AG04450 (cell line): Measurements from ENCODE around the gene PXDN. TPM values are rescaled to one million over a fixed set of nuclear protein-coding genes. Genes with fewer than 3 reads are reported as not detected.
"Not testable (repeated sequence)": the region's sequence is repeated elsewhere in the genome, so short reads cannot be mapped to it uniquely, and the experiment has no call there.

Source experiments
- CTCF ChIA-PET: fragments of 300-600, 350-600 bp; formaldehyde crosslinking; extraction: SDS; loops from one replicate; lab custom pipeline; 2022; ENCODE audit warnings: antibody characterized with exemption, inconsistent platforms; lab: Charles Lee
- POLR2A ChIA-PET: fragments of 350-600 bp; formaldehyde crosslinking; extraction: SDS; loops from one replicate; lab custom pipeline; 2021; ENCODE audit warnings: antibody characterized with exemption, inconsistent platforms; lab: Yijun Ruan, JAX
- DNase-seq: peaks from one replicate; pipeline ENCODE4 v3.0.0-alpha.2; 2011; ENCODE audit warnings: low read depth, low spot score
- H3K27ac ChIP-seq: one replicate; pipeline ENCODE4 v1.5.1; 2012; ENCODE audit warnings: low read depth, low read length, control low read depth
- H3K27me3 ChIP-seq: one replicate; pipeline ENCODE4 v1.6.0; 2012; ENCODE audit warnings: low read length; ENCODE audit not compliant: control insufficient read depth, insufficient read depth
- H3K4me3 ChIP-seq: 2 replicates; pipeline ENCODE4 v1.5.1; 2011; ENCODE audit warnings: mild to moderate bottlenecking, low read depth, low read length, control low read depth
- H3K9me3 ChIP-seq: 2 replicates; pipeline ENCODE4 v1.5.1; 2012; ENCODE audit warnings: low read length; ENCODE audit not compliant: control insufficient read depth, insufficient read depth
- CTCF ChIP-seq: IDR thresholded peaks from 2 replicates; pipeline ENCODE4 v1.5.1; 2011; ENCODE audit warnings: low read depth, low read length, control low read depth, inconsistent platforms
- polyA plus RNA-seq: library from polyadenylated mRNA; depleted of rRNA; stranded (reverse); fragments of >200 nt; gene quantifications from 2 replicates; pipeline ENCODE4 v1.2.3, GENCODE V29; 2011

The PXDN gene
- polyA plus RNA-seq, 1 experiment = 271 TPM

- ChIA-PET POLR2A (interaction anchor here (2.6 kb wide), 1 partner anchor 9 kb away, joined by 21 read pairs; no protein-coding TSS in a partner anchor), CTCF (interaction anchor here (0.8 to 2.2 kb wide), 5 partner anchors 8 to 71 kb away, joined by 3 to 14 read pairs (median 4); no protein-coding TSS in a partner anchor)
- Histone ChIP-seq H3K9me3 (no peaks in the 10 kb centered on the region; the same call in 1 of the 2 replicates), H3K27ac (peak overlapping the region; percentile 77), H3K4me3 (no peak overlapping the region), H3K27me3 (no peaks in the 10 kb centered on the region)
- no peak for DNase-seq
- TF ChIP-seq CTCF = no peak
Measured at GRCh38 chr2:1721706-1722646, 22.3 kb downstream of the PXDN start.

GRCh38 chr2:1718339-1719220 lies 25.7 kb downstream of the PXDN start:
- ChIA-PET POLR2A (interaction anchor here (0.7 kb wide), 2 partner anchors 11 to 1801 kb away, joined by 3 to 7 read pairs; no protein-coding TSS in a partner anchor), CTCF (interaction anchor here (0.7 to 1.5 kb wide), 2 partner anchors 43 to 100 kb away, joined by 3 to 5 read pairs; no protein-coding TSS in a partner anchor)
- no peak for DNase-seq
- Histone ChIP-seq H3K27me3 (no peaks in the 10 kb centered on the region), H3K27ac (no peak overlapping the region), H3K4me3 (no peak overlapping the region), H3K9me3 (no peaks in the 10 kb centered on the region; the same call in 1 of the 2 replicates)
- no peak for TF ChIP-seq CTCF

- DNase-seq = no peak
- TF ChIP-seq CTCF = no peak
- no peak overlapping the region for H3K27ac ChIP-seq
- POLR2A ChIA-PET = interaction anchor here (1.1 kb wide), 1 partner anchor 13 kb away, joined by 4 read pairs; no protein-coding TSS in a partner anchor
- H3K4me3 ChIP-seq = no peak overlapping the region
- CTCF ChIA-PET = interaction anchor here (1.5 kb wide), 1 partner anchor 42 kb away, joined by 5 read pairs; no protein-coding TSS in a partner anchor
- no peaks in the 10 kb centered on the region; the same call in 1 of the 2 replicates for H3K9me3 ChIP-seq
- no peaks in the 10 kb centered on the region for H3K27me3 ChIP-seq
Measured at GRCh38 chr2:1717113-1717512, 27.2 kb downstream of the PXDN start.

GRCh38 chr2:1716441-1716840 lies 27.9 kb downstream of the PXDN start:
- DNase-seq = no peak
- Histone ChIP-seq H3K4me3 (no peak overlapping the region), H3K27ac (no peak overlapping the region), H3K27me3 (no peaks in the 10 kb centered on the region), H3K9me3 (no peaks in the 10 kb centered on the region; the same call in 1 of the 2 replicates)
- ChIA-PET POLR2A (interaction anchor here (0.7 kb wide), 1 partner anchor 1180 kb away, joined by 14 read pairs; no protein-coding TSS in a partner anchor), CTCF (interaction anchor here (0.6 kb wide), 1 partner anchor 24 kb away, joined by 4 read pairs; no protein-coding TSS in a partner anchor)
- TF ChIP-seq CTCF = no peak

GRCh38 chr2:1716014-1716305 lies 28.4 kb downstream of the PXDN start:
- not testable (repeated sequence) for H3K9me3 ChIP-seq, H3K4me3 ChIP-seq, H3K27me3 ChIP-seq, DNase-seq
- ChIA-PET POLR2A (interaction anchor here (0.7 kb wide), 1 partner anchor 1180 kb away, joined by 14 read pairs; no protein-coding TSS in a partner anchor), CTCF (interaction anchor here (1.1 kb wide), 1 partner anchor 102 kb away, joined by 3 read pairs; no protein-coding TSS in a partner anchor)
- H3K27ac ChIP-seq = peak overlapping the region; percentile 31
